Peyer's patch (tissue), 4 donors: ENCODE results near the gene TSHZ1. TPM values are rescaled to one million over a fixed set of nuclear protein-coding genes. Genes with fewer than 3 reads are reported as not detected.

Experiments
- DNase-seq, 3 donors: peaks; one replicate each; pipeline ENCODE4 v3.0.0-alpha.2; 2017 to 2019
- H3K27ac ChIP-seq, 4 donors: fragments of 200-600 bp; sonication (generic); one replicate each; pipeline ENCODE4 v1.5.1; 2016 to 2019
- H3K27me3 ChIP-seq, 2 donors: fragments of 200-600 bp; sonication (generic); one replicate each; pipeline ENCODE4 v1.5.1; 2019
- H3K36me3 ChIP-seq, 3 donors: fragments of 200-600 bp; sonication (generic); one replicate each; pipeline ENCODE4 v1.5.1; 2016 to 2019
- H3K4me1 ChIP-seq, 4 donors: fragments of 200-600 bp; sonication (generic); one replicate each; pipeline ENCODE4 v1.5.1; 2016 to 2019
- H3K4me3 ChIP-seq, 4 donors: fragments of 200-600 bp; sonication (generic); 1 replicate in 3 of 4; 2 replicates in 1 of 4; pipeline ENCODE4 v1.5.1; 2016 to 2019; ENCODE audit warnings: mild to moderate bottlenecking in 1 of 4
- H3K9me3 ChIP-seq, 4 donors: fragments of 200-600 bp; sonication (generic); one replicate each; pipeline ENCODE4 v1.5.1; 2016 to 2019; ENCODE audit warnings: mild to moderate bottlenecking in 1 of 4
- CTCF ChIP-seq, 6 experiments: fragments of 450-650 bp in 4 of 6; fragments of 200-600 bp in 2 of 6; sonication (generic) in 1 of 6; IDR thresholded peaks; one replicate each; pipeline ENCODE4 v1.5.1; 2017 to 2019; ENCODE audit warnings: antibody characterized with exemption in 6 of 6, mild to moderate bottlenecking in 3 of 6, moderate library complexity in 1 of 6
- POLR2A ChIP-seq, 2 donors: fragments of 450-650 bp; IDR thresholded peaks; one replicate each; pipeline ENCODE4 v1.5.1; 2017; ENCODE audit warnings: antibody characterized with exemption in 2 of 2, mild to moderate bottlenecking in 2 of 2, moderate library complexity in 2 of 2
- total RNA-seq, 4 donors: library from RNA; depleted of rRNA; stranded (reverse); fragments of >200 nt; gene quantifications; one replicate each; pipeline ENCODE4 v1.1.0, GENCODE V29; 2016

TSHZ1 gene
- total RNA-seq, 4 donors from 2014 or later = 12.4 to 34.8 (median 28.4) TPM

- H3K9me3 ChIP-seq = no peaks in the 10 kb centered on the region
- no peak for DNase-seq
- TF ChIP-seq CTCF (IDR thresholded peaks at IDR 0.05) (no peak), POLR2A (IDR thresholded peaks at IDR 0.05) (no peak)
- H3K27ac ChIP-seq = no peak overlapping the region
- H3K4me1 ChIP-seq = no peaks in the 10 kb centered on the region
- H3K36me3 ChIP-seq = no peaks in the 10 kb centered on the region
- no peaks in the 10 kb centered on the region for H3K27me3 ChIP-seq
- H3K4me3 ChIP-seq = no peak overlapping the region
These were observed 41.2 kb upstream of the TSHZ1 start for GRCh38 chr18:75169411-75169810.

DNA sequence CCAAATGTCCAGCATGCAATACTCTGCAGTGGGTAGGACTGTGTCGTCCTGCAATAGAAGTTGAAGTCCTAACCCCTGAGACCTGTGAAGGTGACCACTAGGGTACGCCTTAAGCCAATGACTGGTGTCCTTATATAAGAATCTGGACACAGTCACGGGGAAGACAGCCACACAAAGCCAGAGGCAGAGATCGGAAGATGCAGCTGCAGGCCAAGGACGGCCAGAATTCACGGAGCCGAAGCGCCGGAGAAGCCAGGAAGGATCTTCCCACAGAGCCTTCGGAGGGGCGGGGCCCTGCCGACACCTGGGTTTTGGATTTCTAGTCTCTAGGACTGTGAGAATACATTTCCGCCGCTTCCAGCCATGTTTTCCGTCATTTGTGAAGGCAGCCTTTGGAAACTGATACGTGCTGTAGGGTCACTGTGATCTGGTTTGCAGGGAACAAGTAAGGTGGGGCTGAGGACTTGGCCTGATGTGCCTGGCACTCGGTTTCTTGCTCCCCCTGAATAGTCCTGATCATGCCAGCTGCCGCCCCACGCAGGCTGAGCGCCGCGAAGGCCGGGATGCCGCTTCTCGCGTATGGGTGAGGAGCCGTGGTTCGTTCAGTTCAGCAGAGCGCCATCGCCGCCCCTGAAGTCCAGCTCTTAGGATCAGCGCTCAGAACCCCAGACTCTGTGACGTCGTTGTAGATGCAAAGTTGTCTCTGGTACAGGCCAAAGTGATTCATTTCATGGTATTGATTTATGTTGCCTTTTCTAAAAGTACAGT, 40.4 kb upstream of the TSHZ1 start:
- H3K27ac ChIP-seq = no peak overlapping the region

DNA sequence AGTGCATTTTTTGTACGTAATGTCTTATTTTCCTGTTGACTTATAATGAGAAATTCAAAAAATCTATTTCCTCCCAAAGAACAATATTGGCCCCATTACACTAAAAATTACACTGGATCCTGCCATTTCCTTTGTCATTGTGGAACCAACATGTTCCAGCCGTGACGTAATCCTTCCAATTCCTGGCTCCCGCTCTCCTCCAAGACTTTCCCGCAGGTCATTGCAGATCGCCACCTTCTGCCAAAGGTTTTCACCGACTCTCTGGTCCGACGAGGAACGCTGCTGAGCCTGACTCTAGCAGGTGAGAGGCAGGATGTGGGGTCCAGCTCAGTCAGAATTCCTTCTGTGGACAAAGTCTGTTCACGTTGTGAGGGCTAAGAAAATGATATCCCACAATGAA, 39.7 kb upstream of the TSHZ1 start:
- Histone ChIP-seq H3K4me3 (no peak overlapping the region), H3K9me3 (no peaks in the 10 kb centered on the region), H3K4me1 (no peaks in the 10 kb centered on the region), H3K36me3 (no peaks in the 10 kb centered on the region), H3K27ac (no peak overlapping the region), H3K27me3 (no peaks in the 10 kb centered on the region)
- DNase-seq = no peak
- no peak for TF ChIP-seq POLR2A (IDR thresholded peaks at IDR 0.05)
- no peak for TF ChIP-seq CTCF (IDR thresholded peaks at IDR 0.05)

More for the DNA sequence above, 40.4 kb upstream of the TSHZ1 start:
- Histone ChIP-seq H3K4me1 (no peaks in the 10 kb centered on the region), H3K27me3 (no peaks in the 10 kb centered on the region), H3K9me3 (no peaks in the 10 kb centered on the region), H3K36me3 (no peaks in the 10 kb centered on the region), H3K4me3 (no peak overlapping the region)
- no peak for DNase-seq
- TF ChIP-seq POLR2A (IDR thresholded peaks at IDR 0.05) (no peak), CTCF (IDR thresholded peaks at IDR 0.05) (no peak)

- H3K27ac ChIP-seq = no peak overlapping the region
- H3K36me3 ChIP-seq = no peaks in the 10 kb centered on the region
- H3K4me3 ChIP-seq = no peak overlapping the region
- no peaks in the 10 kb centered on the region for H3K27me3 ChIP-seq
- no peak for TF ChIP-seq CTCF (IDR thresholded peaks at IDR 0.05)
- TF ChIP-seq POLR2A (IDR thresholded peaks at IDR 0.05) = no peak
- DNase-seq = no peak
- no peaks in the 10 kb centered on the region for H3K4me1 ChIP-seq
- H3K9me3 ChIP-seq = no peaks in the 10 kb centered on the region
These were observed 38.1 kb upstream of the TSHZ1 start for GRCh38 chr18:75172299-75173124.

DNA sequence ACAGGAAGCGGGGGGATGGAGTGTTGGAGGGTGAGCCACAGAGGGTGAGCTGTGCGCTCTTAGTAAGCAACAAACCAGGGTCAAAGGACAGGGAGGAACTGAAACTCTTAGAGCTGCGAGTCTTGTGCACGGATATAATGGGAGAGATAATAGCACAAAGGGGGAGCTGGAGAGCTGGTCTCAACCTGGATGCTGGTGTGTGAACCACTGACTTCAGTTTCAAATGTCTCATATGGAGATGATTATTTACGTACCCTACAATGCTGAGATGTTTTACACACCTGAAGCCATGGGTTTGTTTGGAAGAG, 37.5 kb upstream of the TSHZ1 start:
- DNase-seq = peak in 1 of 3 donors; percentile 28

More for the DNA sequence above, 37.5 kb upstream of the TSHZ1 start:
- no peaks in the 10 kb centered on the region for H3K36me3 ChIP-seq
- no peak overlapping the region for H3K27ac ChIP-seq
- H3K9me3 ChIP-seq = no peaks in the 10 kb centered on the region
- no peak overlapping the region for H3K4me3 ChIP-seq
- TF ChIP-seq POLR2A (IDR thresholded peaks at IDR 0.05) = no peak
- TF ChIP-seq CTCF (IDR thresholded peaks at IDR 0.05) = peak in 4 of 6 experiments; percentile 13 to 22 (median 17)
- no peaks in the 10 kb centered on the region for H3K4me1 ChIP-seq
- no peaks in the 10 kb centered on the region for H3K27me3 ChIP-seq
